ENCODE measurements around the gene TNS1.
"Not testable (repeated sequence)": the region's sequence is repeated elsewhere in the genome, so short reads cannot be mapped to it uniquely, and the experiment has no call there.

- not testable (repeated sequence) for TF ChIP-seq CTCF (IDR thresholded peaks at IDR 0.05 in 2 of 3, conservative IDR thresholded peaks at IDR 0.05 in 1 of 3; ENCODE audit: borderline replicate concordance in 1 of 3, insufficient read depth in 1 of 3, low read depth in 2 of 3, low read length in 2 of 3); POLR2A (IDR thresholded peaks at IDR 0.05; ENCODE audit: borderline replicate concordance, extremely low read depth, insufficient read depth, insufficient read length); FOSL1 (IDR thresholded peaks at IDR 0.05; ENCODE audit: low read depth); SIN3A (IDR thresholded peaks at IDR 0.05; ENCODE audit: low read depth)
These were observed 193.8 kb downstream of the TNS1 start for GRCh38 chr2:217808967-217809366.

Measured in HCT116 (cell line).